Lung (tissue), 12 donors: ENCODE measurements around the gene SLC24A2. TPM values are rescaled to one million over a fixed set of nuclear protein-coding genes. Genes with fewer than 3 reads are reported as not detected.

Experiments used
- ATAC-seq: fragments of 200-7000 bp; cut with Tn5 transposase; one replicate; pipeline ENCODE4 v1.9.1; 2020; ENCODE audit warnings: moderate number of reproducible peaks; ENCODE audit not compliant: insufficient read depth, low FRiP score
- DNase-seq, 3 donors: peaks; one replicate each; pipeline ENCODE4 v3.0.0-alpha.2; 2013 to 2017
- H3K27ac ChIP-seq, 2 donors: one replicate each; pipeline ENCODE4 v1.5.1; 2013; ENCODE audit warnings: mild to moderate bottlenecking in 2 of 2, moderate library complexity in 2 of 2, control low read depth in 1 of 2, inconsistent platforms in 1 of 2, low read depth in 1 of 2, low read length in 1 of 2
- H3K27me3 ChIP-seq, 3 donors: one replicate each; pipeline ENCODE4 v1.5.1; 2013; ENCODE audit warnings: low read length in 2 of 3; ENCODE audit not compliant: control insufficient read depth in 3 of 3, insufficient read depth in 3 of 3
- H3K36me3 ChIP-seq, 4 donors: one replicate each; pipeline ENCODE4 v1.5.1; 2013; ENCODE audit warnings: low read length in 4 of 4, mild to moderate bottlenecking in 1 of 4, moderate library complexity in 1 of 4; ENCODE audit not compliant: control insufficient read depth in 4 of 4, insufficient read depth in 4 of 4
- H3K4me1 ChIP-seq, 5 donors: one replicate each; pipeline ENCODE4 v1.5.1; 2013; ENCODE audit warnings: low read length in 5 of 5, mild to moderate bottlenecking in 2 of 5, moderate library complexity in 1 of 5; ENCODE audit not compliant: control insufficient read depth in 5 of 5, insufficient read depth in 5 of 5
- H3K4me3 ChIP-seq: one replicate; pipeline ENCODE4 v1.5.1; 2013; ENCODE audit warnings: mild to moderate bottlenecking, control low read depth, moderate library complexity
- H3K9ac ChIP-seq, 2 donors: one replicate each; pipeline ENCODE4 v1.5.1; 2013; ENCODE audit warnings: low read length in 2 of 2, control low read depth in 1 of 2; ENCODE audit not compliant: insufficient read depth in 1 of 2
- H3K9me3 ChIP-seq, 4 donors: one replicate each; pipeline ENCODE4 v1.5.1; 2013; ENCODE audit warnings: low read length in 3 of 4, mild to moderate bottlenecking in 1 of 4, moderate library complexity in 1 of 4; ENCODE audit not compliant: control insufficient read depth in 4 of 4, insufficient read depth in 3 of 4
- WGBS, 2 donors: extraction: QIAGEN DNeasy Blood & Tissue Kit; methylation state at CpG; one replicate each; pipeline ENCODE4 v1.1.7; 2013; 5-methylcytosine and 5-hydroxymethylcytosine counted together
- polyA plus RNA-seq, 2 donors: library from polyadenylated mRNA; stranded (reverse); fragments of 200-250 nt; gene quantifications; one replicate each; pipeline ENCODE4 v1.2.1, GENCODE V29; 2013
- total RNA-seq, 2 donors: library from RNA; depleted of rRNA in 1 of 2; stranded (reverse); fragments of >200 nt in 1 of 2; gene quantifications; one replicate each; pipeline ENCODE4 v1.2.1, GENCODE V29; 2014 to 2021
- TF ChIP-seq, protein P1 (sequence below): IDR thresholded peaks from 2 replicates; pipeline ENCODE4 v1.5.1; 2012; ENCODE audit warnings: mild to moderate bottlenecking; ENCODE audit errors: control extremely low read depth, extremely low read depth
- donor health status: control.
- donor health status: control.
- donor health status: Bipolar disorder and iron deficiency.
- donor health status: healthy.
- donor health status: DM: yes; HTN: yes; CAD: no.

Gene SLC24A2
- total and polyA plus RNA-seq, 4 donors: 0.06 to 0.20 TPM; not detected in 2

DNA sequence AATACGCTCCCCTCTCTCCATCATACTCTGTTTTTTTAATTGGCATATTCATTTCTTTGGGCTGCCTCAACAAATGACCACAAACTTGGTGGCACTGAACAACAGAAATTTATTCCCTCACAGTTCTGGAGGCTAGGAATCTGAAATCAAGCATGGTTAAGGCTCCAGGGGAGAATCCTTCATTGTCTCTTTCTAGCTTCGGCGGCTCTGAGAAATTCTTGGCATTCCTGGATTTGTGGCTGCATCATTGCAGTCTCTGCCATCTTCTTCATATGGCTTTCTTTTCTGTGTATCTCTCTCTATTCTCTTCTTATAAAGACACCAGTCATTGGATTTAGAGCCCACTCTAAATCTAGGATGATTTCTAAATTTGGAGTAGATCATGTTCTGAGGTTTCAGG, 10.9 kb upstream of the SLC24A2 start:
- Histone ChIP-seq H3K27ac (no peak overlapping the region), H3K4me1 (no peaks in the 10 kb centered on the region), H3K27me3 (no peaks in the 10 kb centered on the region), H3K4me3 (no peak overlapping the region), H3K9ac (no peak overlapping the region), H3K36me3 (no peaks in the 10 kb centered on the region), H3K9me3 (peaks cover 0 to 2% (median 0%) of the 10 kb centered on the region in 4 donors)
- 58 to 64% methylated on average over 3 of the region's 3 CpGs for WGBS, 2 donors
- DNase-seq (no peak), ATAC-seq (no peak)
- TF ChIP-seq, protein P1, sequence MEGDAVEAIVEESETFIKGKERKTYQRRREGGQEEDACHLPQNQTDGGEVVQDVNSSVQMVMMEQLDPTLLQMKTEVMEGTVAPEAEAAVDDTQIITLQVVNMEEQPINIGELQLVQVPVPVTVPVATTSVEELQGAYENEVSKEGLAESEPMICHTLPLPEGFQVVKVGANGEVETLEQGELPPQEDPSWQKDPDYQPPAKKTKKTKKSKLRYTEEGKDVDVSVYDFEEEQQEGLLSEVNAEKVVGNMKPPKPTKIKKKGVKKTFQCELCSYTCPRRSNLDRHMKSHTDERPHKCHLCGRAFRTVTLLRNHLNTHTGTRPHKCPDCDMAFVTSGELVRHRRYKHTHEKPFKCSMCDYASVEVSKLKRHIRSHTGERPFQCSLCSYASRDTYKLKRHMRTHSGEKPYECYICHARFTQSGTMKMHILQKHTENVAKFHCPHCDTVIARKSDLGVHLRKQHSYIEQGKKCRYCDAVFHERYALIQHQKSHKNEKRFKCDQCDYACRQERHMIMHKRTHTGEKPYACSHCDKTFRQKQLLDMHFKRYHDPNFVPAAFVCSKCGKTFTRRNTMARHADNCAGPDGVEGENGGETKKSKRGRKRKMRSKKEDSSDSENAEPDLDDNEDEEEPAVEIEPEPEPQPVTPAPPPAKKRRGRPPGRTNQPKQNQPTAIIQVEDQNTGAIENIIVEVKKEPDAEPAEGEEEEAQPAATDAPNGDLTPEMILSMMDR: no peak

DNA sequence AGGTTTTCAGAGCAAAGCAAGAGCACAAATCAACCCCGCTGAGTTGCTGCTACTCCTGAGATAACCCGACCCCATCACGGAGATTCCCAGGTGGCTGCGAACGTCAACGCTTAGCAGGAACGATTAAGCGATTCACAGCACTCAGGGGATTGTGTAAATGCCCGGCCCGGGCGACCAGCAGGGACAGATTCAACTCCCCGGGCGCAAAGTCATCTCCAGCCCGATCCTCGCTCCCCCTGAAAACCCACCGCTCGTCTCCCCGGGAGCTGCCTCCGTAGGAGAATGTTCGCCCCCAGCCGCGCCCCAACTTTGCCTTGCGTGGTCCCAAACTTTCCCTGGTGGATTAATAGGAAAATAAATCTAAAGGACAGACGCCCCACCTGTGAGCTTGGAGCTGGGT, 685 bp downstream of the SLC24A2 start:
- H3K9me3 ChIP-seq: peaks cover 0 to 6% (median 0%) of the 10 kb centered on the region in 4 donors
- no peak overlapping the region for H3K27ac ChIP-seq
- no peaks in the 10 kb centered on the region for H3K4me1 ChIP-seq
- TF ChIP-seq, protein P1: no peak
- no peak overlapping the region for H3K9ac ChIP-seq
- DNase-seq (no peak), ATAC-seq (no peak)
- 1 to 4% methylated on average over 24 of the region's 24 CpGs for WGBS, 2 donors
- peaks cover 7 to 44% (median 19%) of the 10 kb centered on the region in 3 donors for H3K27me3 ChIP-seq
- H3K4me3 ChIP-seq: no peak overlapping the region
- no peaks in the 10 kb centered on the region for H3K36me3 ChIP-seq

DNA sequence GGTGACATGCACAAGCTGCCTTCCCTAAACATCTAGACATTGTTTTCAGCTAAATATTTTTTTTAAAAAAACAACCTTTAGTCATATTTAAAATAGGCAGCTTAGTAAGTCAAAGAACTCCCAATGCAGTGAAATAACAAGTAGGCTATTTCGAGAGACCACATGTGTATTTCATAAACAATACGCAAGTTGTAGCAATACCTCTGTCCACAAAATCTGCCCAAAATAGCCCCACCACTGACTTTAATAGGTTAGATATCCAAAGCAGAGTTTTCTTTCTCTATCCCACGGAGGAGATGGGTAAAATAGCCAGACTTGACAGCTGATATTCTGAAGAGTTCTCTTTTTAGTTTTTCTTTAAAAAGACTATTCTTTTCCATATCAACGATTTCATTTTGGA, 1.2 kb downstream of the SLC24A2 start:
- WGBS, 2 donors: 14 to 26% methylated on average over 4 of the region's 4 CpGs
- no peak overlapping the region for H3K27ac ChIP-seq
- H3K36me3 ChIP-seq: no peaks in the 10 kb centered on the region
- DNase-seq: no peak
- TF ChIP-seq, protein P1: no peak
- ATAC-seq: no peak
- H3K4me3 ChIP-seq: no peak overlapping the region
- H3K9me3 ChIP-seq: peaks cover 0 to 6% (median 0%) of the 10 kb centered on the region in 4 donors
- H3K4me1 ChIP-seq: no peaks in the 10 kb centered on the region
- H3K9ac ChIP-seq: no peak overlapping the region
- peaks cover 7 to 44% (median 19%) of the 10 kb centered on the region in 3 donors for H3K27me3 ChIP-seq

DNA sequence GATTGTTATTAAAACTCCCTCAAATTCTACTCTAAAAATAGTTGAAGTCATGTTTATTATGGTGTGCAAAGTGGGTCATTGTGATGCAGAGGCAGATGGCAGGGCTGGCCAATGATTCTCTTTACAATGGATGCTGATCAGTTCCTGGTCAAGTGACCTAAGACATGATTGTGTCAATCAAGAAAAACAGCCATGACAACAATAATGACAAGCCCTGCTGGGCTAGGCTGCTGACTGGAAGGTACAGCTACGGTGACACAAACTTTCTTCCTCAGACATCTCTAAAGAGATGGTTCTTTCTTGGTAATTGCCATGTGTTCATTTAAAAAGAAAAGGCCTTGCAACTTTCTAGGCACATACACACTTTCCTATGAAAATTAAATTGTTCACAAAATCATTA, 3.6 kb downstream of the SLC24A2 start:
- Histone ChIP-seq H3K36me3 (no peaks in the 10 kb centered on the region), H3K4me1 (no peaks in the 10 kb centered on the region), H3K27me3 (peaks cover 7 to 41% (median 19%) of the 10 kb centered on the region in 3 donors), H3K27ac (no peak overlapping the region), H3K4me3 (no peak overlapping the region), H3K9me3 (peaks cover 0 to 6% (median 0%) of the 10 kb centered on the region in 4 donors), H3K9ac (no peak overlapping the region)
- DNase-seq: no peak
- ATAC-seq: no peak
- WGBS, 2 donors: 65 to 84% methylated on average over 1 of the region's 1 CpG
- TF ChIP-seq, protein P1: no peak
